ENCODE measurements around the gene SLC39A11. TPM values are rescaled to one million over a fixed set of nuclear protein-coding genes. Genes with fewer than 3 reads are reported as not detected.

SLC39A11 gene
- total and polyA plus RNA-seq, 4 donors = 18.9 to 44.9 (median 28.2) TPM

GRCh38 chr17:72915625-72916081 is 176.8 kb downstream of the SLC39A11 start:
- TF ChIP-seq YY1 (IDR thresholded peaks at IDR 0.05) = no peak
- TF ChIP-seq HNF4A (conservative IDR thresholded peaks at IDR 0.05) = no peak
- TF ChIP-seq JUND (IDR thresholded peaks at IDR 0.05) = no peak
- no peak for TF ChIP-seq MAX (IDR thresholded peaks at IDR 0.05)
- Histone ChIP-seq H3K4me1 (ENCODE audit: control insufficient read depth in 4 of 4, insufficient read depth in 4 of 4, low read length in 3 of 4) (no peaks in the 10 kb centered on the region), H3K9ac (ENCODE audit: low read depth in 1 of 2, low read length in 2 of 2) (no peak overlapping the region), H3K27ac (ENCODE audit: low read depth in 1 of 2, low read length in 2 of 2) (no peak overlapping the region), H3K4me3 (ENCODE audit: low read depth in 1 of 3, low read length in 3 of 3) (no peak overlapping the region), H3K27me3 (ENCODE audit: control insufficient read depth in 4 of 4, insufficient read depth in 4 of 4, low read length in 3 of 4) (no peaks in the 10 kb centered on the region), H3K36me3 (ENCODE audit: control insufficient read depth in 4 of 4, insufficient read depth in 3 of 4, low read depth in 1 of 4, low read length in 3 of 4) (no peaks in the 10 kb centered on the region), H3K9me3 (ENCODE audit: control insufficient read depth in 4 of 4, low read length in 3 of 4) (no peaks in the 10 kb centered on the region)
- WGBS = 97% methylated on average over 10 of the region's 10 CpGs
- no peak for DNase-seq (ENCODE audit: low spot score)

GRCh38 chr17:72913142-72913682 is 179.3 kb downstream of the SLC39A11 start:
- no peaks in the 10 kb centered on the region for H3K9me3 ChIP-seq (ENCODE audit: control insufficient read depth in 4 of 4, low read length in 3 of 4)
- no peak overlapping the region for H3K4me3 ChIP-seq (ENCODE audit: low read depth in 1 of 3, low read length in 3 of 3)
- 89% methylated on average over 5 of the region's 5 CpGs for WGBS
- H3K9ac ChIP-seq (ENCODE audit: low read depth in 1 of 2, low read length in 2 of 2) = no peak overlapping the region
- TF ChIP-seq RAD21 (IDR thresholded peaks at IDR 0.05) (no peak), RXRA (IDR thresholded peaks at IDR 0.05) (no peak), CTCF (IDR thresholded peaks at IDR 0.05; ENCODE audit: low read depth, low read length, missing input control) (no peak), REST (IDR thresholded peaks at IDR 0.05) (no peak), FOXA2 (IDR thresholded peaks at IDR 0.05) (no peak), ATF3 (IDR thresholded peaks at IDR 0.05) (no peak), HNF4G (IDR thresholded peaks at IDR 0.05) (no peak), SP1 (IDR thresholded peaks at IDR 0.05) (no peak), YY1 (IDR thresholded peaks at IDR 0.05) (no peak), EGR1 (IDR thresholded peaks at IDR 0.05; ENCODE audit: low read depth in 2 of 2) (no peak), NR2F2 (IDR thresholded peaks at IDR 0.05) (no peak), JUND (IDR thresholded peaks at IDR 0.05) (no peak)
- H3K4me1 ChIP-seq (ENCODE audit: control insufficient read depth in 4 of 4, insufficient read depth in 4 of 4, low read length in 3 of 4) = no peaks in the 10 kb centered on the region
- no peaks in the 10 kb centered on the region for H3K27me3 ChIP-seq (ENCODE audit: control insufficient read depth in 4 of 4, insufficient read depth in 4 of 4, low read length in 3 of 4)
- H3K36me3 ChIP-seq (ENCODE audit: control insufficient read depth in 4 of 4, insufficient read depth in 3 of 4, low read depth in 1 of 4, low read length in 3 of 4) = peaks cover 0 to 2% (median 0%) of the 10 kb centered on the region in 4 donors
- no peak overlapping the region for H3K27ac ChIP-seq (ENCODE audit: low read depth in 1 of 2, low read length in 2 of 2)
- no peak for DNase-seq (ENCODE audit: low spot score)
